Measurements from ENCODE around the gene CD300LG.

CD300LG gene

DNA sequence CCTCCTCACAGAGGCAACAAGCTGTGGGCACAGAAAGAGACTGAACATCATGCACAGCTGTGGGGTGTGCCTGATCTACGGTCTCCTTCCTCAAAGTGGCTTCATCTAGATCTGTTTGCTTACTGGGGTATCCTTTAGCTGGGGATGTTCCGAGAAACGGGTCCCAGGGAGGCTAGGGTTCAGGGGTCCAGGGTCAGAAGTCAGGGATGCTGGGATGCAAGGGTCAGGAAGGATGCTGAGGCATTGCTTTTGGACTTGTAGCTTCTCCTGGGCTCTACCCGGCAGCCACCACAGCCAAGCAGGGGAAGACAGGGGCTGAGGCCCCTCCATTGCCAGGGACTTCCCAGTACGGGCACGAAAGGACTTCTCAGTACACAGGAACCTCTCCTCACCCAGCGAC is 6.6 kb downstream of the CD300LG start:
- TF ChIP-seq, protein P1, sequence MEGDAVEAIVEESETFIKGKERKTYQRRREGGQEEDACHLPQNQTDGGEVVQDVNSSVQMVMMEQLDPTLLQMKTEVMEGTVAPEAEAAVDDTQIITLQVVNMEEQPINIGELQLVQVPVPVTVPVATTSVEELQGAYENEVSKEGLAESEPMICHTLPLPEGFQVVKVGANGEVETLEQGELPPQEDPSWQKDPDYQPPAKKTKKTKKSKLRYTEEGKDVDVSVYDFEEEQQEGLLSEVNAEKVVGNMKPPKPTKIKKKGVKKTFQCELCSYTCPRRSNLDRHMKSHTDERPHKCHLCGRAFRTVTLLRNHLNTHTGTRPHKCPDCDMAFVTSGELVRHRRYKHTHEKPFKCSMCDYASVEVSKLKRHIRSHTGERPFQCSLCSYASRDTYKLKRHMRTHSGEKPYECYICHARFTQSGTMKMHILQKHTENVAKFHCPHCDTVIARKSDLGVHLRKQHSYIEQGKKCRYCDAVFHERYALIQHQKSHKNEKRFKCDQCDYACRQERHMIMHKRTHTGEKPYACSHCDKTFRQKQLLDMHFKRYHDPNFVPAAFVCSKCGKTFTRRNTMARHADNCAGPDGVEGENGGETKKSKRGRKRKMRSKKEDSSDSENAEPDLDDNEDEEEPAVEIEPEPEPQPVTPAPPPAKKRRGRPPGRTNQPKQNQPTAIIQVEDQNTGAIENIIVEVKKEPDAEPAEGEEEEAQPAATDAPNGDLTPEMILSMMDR (conservative IDR thresholded peaks at IDR 0.05; ENCODE audit: low read depth, low read length), result no peak
- no peak overlapping the region for H3K4me3 ChIP-seq (ENCODE audit: low read length)
- no peak for DNase-seq (ENCODE audit: low read depth)

DNA sequence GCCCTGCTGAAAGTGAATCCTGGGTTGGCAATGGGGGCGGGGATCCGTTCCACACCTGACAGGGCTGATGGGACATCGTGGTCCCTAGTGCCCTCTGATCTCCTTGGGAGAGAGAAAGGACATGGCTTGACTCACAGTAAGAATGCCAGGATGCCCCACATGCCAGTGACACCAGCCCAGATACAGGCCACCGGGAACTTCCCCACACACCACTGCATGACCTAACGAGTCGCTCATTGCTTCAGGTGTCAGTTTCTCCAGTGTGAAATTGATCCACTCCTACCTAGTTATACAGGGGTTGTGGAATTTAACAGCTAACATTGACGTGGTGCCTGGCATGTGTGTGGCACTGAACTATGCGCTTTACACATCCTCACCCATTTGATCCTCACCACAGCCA is 7.5 kb downstream of the CD300LG start:
- DNase-seq (ENCODE audit: low read depth), result no peak
- TF ChIP-seq, protein P1 (conservative IDR thresholded peaks at IDR 0.05; ENCODE audit: low read depth, low read length), result no peak
- no peak overlapping the region for H3K4me3 ChIP-seq (ENCODE audit: low read length)

DNA sequence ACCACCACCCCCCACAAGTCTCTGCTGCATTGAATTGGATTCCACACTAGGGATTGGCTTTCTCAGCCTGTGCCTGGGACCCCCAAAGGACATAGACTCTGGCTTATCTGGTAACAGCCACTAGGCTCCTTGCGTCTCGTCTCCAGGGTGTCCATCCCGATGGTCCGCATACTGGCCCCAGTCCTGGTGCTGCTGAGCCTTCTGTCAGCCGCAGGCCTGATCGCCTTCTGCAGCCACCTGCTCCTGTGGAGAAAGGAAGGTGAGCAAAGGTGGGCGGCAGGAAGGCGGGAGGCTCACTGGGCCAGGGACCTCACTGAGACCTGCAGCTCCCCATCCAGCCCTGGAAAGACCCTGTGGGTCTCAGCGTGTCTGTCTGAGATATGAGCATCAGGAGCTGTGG is 8.1 kb downstream of the CD300LG start:
- TF ChIP-seq, protein P1 (conservative IDR thresholded peaks at IDR 0.05; ENCODE audit: low read depth, low read length), result no peak
- H3K4me3 ChIP-seq (ENCODE audit: low read length), result no peak overlapping the region
- DNase-seq (ENCODE audit: low read depth), result no peak

DNA sequence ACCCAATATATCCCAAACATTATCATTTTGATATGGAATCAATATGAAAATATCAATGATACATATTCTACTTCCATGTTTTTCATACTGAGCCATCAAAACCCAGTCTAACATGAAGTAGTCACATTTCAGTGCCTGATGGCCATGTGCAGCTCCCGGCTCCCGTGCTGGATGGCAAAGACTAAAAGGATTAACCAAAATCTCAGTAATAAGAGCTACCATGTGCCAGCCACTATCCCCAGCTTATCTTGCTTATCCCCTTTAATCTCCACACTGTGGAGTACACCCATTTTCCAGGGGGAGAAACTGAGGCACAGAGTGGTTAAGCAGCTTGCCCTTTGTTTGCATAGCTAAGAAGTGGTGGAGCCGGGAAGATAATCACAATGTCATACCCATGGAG is 9.2 kb downstream of the CD300LG start:
- no peak for DNase-seq (ENCODE audit: low read depth)
- TF ChIP-seq, protein P1 (conservative IDR thresholded peaks at IDR 0.05; ENCODE audit: low read depth, low read length), result no peak

DNA sequence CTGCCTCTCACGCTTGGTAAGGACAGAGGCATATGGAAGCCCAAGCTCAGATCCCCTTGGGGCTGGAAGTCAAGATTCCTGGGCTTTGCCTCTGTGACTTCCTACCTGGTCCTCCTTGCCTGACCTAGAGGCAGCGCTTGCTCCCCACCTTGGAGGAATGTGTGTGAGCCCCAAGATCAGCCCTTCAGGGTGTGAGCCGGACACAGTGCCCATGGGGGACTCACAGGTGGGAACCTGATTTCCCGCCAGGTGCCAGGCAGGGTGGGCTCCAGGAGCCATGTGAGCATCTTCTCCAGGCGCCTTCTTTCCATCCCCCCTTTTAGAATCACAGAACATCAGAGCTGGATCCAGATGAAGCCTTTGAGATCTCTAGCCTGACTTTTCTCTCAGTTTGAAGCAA is 10.2 kb downstream of the CD300LG start:
- TF ChIP-seq, protein P1 (conservative IDR thresholded peaks at IDR 0.05; ENCODE audit: low read depth, low read length), result no peak
- DNase-seq (ENCODE audit: low read depth), result no peak
- no peak overlapping the region for H3K4me3 ChIP-seq (ENCODE audit: low read length)

More for the DNA sequence above, 9.2 kb downstream of the CD300LG start:
- H3K4me3 ChIP-seq (ENCODE audit: low read length), result no peak overlapping the region

DNA sequence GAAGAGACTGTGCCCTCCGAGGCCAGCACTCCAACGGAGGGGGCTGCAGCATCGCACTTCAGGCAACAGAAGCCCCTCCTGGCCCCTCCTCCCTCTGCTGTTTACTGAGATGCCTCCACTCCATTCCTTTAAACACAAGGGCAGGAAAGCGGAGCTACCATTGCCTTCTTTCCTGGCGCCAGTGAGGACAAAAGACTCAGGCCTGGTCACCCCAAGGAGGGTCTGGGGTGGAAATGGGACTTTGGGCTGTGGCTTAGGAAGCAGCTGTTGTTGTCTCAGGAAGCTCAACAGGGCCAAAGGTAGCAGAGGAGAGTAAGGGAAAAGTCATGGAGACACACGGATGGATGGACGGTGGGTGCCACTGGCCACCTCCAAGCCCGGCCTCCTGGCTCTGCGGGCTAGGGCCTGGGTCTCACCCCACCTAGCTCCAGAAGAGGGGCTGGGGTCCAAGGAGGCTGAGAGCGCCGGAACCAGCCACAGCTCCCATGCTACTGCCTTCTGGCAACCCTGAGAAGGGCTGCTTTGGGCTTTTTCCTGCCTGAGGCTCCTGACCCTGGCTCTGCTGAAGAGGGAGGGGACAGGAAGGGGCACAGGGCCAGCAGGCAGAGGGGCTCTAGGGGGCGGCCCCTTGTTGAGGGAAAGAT is 11.1 kb downstream of the CD300LG start:
- no peak for DNase-seq (ENCODE audit: low read depth)
- TF ChIP-seq, protein P1 (conservative IDR thresholded peaks at IDR 0.05; ENCODE audit: low read depth, low read length), result no peak
- no peak overlapping the region for H3K4me3 ChIP-seq (ENCODE audit: low read length)

DNA sequence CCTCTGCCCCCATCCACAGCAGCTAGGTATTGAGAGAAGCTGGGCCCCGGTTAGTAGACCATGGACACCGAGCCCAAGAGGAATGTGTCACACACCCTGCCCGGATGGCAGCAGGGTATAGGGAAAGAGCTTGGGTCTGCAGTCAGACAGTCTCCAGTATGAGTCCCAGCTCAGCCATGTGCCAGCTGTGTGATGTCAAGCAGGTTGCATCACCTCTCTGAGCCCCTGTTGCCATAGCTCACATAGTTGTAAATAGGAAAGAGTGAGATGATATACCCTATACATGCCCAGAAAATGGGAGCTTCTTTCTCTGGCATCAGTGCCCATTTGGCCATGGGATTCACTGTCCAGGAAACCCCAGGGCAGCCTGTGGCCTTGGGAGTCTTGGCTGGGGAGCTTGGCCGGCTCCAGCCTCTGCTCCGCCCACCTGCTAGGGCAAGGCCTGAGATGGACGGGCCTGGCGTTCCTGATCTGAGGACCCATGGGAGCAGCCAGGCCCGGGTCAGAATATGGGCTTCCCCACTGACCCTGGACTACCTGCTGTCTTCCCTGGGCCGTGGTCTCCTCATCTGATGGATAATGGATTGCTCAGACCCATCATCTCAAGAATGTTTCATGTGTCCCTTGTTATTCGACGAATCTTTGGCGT is 13.2 kb downstream of the CD300LG start:
- TF ChIP-seq, protein P1 (conservative IDR thresholded peaks at IDR 0.05; ENCODE audit: low read depth, low read length), result no peak
- DNase-seq (ENCODE audit: low read depth), result no peak
- H3K4me3 ChIP-seq (ENCODE audit: low read length), result no peak overlapping the region

All from retinal pigment epithelial cell (primary cell).